A673 (cell line): ENCODE data around the gene PSMA2.

ENCODE experiments used
- EZH2 ChIP-seq: fragments of 200-600 bp; sonication (generic); IDR thresholded peaks from 2 replicates; pipeline ENCODE4 v1.6.1; 2017; ENCODE audit warnings: borderline replicate concordance, low read depth, mild to moderate bottlenecking, mixed read lengths, antibody characterized with exemption, low read length; ENCODE audit not compliant: poor library complexity, severe bottlenecking
- TF ChIP-seq, protein P1 (sequence below): fragments of 300-800, 200-600 bp; sonication (generic); conservative IDR thresholded peaks from 2 replicates; pipeline ENCODE4 v1.5.1; 2017; ENCODE audit warnings: low read depth, mild to moderate bottlenecking, antibody characterized with exemption, low read length, moderate library complexity, mixed read lengths

GRCh38 chr7:42869131-42870020, 62.6 kb downstream of the PSMA2 start:
- no peak for TF ChIP-seq EZH2
- TF ChIP-seq, protein P1, sequence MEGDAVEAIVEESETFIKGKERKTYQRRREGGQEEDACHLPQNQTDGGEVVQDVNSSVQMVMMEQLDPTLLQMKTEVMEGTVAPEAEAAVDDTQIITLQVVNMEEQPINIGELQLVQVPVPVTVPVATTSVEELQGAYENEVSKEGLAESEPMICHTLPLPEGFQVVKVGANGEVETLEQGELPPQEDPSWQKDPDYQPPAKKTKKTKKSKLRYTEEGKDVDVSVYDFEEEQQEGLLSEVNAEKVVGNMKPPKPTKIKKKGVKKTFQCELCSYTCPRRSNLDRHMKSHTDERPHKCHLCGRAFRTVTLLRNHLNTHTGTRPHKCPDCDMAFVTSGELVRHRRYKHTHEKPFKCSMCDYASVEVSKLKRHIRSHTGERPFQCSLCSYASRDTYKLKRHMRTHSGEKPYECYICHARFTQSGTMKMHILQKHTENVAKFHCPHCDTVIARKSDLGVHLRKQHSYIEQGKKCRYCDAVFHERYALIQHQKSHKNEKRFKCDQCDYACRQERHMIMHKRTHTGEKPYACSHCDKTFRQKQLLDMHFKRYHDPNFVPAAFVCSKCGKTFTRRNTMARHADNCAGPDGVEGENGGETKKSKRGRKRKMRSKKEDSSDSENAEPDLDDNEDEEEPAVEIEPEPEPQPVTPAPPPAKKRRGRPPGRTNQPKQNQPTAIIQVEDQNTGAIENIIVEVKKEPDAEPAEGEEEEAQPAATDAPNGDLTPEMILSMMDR: no peak
